K562 treated with DMSO at 1 percent for 12 hours (cell line): Measurements from ENCODE around the gene HOMER2. TPM values are rescaled to one million over a fixed set of nuclear protein-coding genes. Genes with fewer than 3 reads are reported as not detected.

Experiments
- total RNA-seq: library from RNA; unstranded; fragments of 300-600 nt; gene quantifications from 2 replicates; pipeline ENCODE4 v1.2.3, GENCODE V29; 2022; ENCODE audit not compliant: insufficient read depth

The HOMER2 gene
- total RNA-seq = not detected in 2 replicates

DNA sequence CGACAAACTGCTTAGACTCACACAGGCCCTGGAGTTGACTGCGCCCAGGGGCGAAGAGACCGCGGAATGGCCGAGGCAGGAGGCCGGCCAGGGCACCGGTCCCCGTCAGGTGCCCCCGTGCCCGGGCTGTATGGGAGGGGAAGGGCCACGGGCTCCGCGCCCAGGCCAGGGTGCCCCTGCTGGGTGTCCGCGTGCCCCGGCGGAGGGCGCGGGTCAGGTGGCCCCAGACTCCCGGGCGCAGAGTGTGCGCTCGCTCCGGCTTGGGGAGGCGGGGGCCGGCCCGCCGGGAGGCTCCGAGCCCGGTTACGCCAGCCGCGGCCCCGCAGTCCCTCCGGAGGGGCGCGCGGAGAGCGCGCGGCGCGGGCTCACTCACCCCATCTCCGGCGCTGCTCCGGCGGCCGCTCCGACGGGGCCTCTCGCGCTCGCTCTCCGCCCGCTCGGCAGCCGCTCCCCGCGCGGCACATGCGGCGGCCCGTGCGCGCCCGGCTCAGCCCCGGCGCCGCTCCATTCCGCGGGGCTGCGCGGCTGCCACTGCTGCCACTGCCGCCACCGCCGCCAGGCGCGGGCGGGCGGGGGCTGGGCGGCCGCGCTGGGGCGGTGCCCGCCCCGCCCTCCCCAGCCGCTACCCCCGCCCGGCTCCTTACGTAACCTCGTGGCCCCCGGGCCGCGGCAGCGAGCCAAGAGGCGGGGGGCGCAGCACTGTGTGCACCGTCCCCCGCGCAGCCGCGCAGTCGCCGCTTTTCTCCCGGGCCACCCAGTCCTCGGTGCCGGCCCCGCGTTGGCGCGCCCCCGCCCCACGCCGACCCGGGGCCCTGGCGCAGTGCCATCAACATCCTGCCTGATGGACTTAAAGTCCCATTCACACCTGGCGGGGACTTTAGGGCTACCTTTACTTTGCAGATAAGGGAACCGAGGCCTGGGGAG lies at the start of gene HOMER2:
TSS of gene HOMER2 (minus strand) at position 563 of the 924 bp plus-strand sequence. CDS start at position 378, 185 bp downstream.

DNA sequence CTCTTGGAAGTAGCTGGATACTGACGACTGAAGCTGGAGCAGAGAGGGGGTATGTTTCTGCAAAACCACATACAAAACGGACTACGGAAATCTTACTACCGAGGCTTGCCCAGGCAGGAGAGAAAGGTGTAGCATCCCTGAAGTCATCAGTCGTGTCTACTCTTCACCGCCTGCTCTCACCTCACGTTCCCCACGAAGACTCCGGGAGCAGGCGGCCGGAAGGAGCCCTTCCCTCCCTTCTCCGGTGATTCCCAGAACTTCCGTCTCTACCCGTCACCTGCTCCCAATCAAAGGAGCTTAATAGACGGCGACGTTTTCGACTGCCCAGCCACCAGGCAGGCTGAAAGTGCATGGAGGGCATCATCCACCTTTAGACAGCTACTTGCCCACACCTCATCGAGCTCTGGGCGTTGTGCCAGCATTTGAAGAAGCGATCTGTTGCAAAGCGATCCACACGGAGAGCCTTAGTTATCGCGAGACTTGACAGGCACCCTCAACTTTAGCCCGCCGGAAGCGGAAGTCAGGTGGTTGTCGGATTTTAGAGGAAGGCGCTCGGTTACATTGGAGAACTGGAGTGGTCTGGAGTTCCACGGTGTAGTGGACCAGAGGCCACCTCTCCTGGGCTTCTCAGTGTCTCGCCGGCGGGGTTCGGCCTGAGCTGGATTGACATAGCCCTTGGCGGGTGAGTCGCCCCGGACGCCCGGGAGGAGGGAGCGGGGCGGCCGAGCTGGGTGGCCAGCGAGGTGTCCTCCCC lies 33.3 kb upstream of the HOMER2 start, which contains the start of gene RAMAC:
TSS of gene RAMAC (plus strand) at position 523 of the 754 bp plus-strand sequence. CDS start 2,809 bp downstream, outside the sequence.

DNA sequence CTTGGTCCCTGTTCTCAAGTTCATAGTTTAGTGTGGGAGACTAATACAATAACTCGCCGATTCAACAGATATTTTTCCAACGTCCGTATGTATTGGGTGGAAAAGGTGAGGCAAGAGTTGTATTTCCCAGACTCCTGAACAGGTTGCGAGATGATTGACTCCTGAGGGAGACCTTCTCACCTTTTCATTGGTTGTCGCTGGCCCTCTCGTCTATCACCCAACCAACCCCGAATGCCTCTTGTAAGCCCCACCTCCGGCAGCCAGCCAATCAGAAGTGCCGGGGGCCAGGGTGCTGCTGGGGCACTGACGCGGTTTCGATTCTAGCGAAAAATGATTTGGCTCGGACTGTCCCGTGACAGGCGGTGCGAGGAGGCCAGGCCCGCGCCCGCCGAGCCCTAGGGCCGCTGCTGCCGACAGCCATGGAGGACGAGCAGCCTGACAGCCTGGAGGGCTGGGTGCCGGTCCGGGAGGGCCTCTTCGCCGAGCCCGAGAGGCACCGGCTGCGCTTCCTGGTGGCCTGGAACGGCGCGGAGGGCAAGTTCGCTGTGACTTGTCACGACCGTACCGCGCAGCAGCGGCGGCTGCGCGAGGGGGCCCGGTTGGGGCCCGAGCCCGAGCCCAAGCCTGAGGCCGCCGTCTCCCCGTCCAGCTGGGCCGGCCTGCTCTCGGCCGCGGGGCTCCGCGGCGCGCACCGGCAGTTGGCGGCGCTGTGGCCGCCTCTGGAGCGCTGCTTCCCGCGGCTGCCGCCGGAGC lies 143.0 kb downstream of the HOMER2 start, which contains the start of gene WHAMM:
TSS of gene WHAMM (plus strand) at position 321 of the 753 bp plus-strand sequence. CDS start at position 420, 99 bp downstream.

DNA sequence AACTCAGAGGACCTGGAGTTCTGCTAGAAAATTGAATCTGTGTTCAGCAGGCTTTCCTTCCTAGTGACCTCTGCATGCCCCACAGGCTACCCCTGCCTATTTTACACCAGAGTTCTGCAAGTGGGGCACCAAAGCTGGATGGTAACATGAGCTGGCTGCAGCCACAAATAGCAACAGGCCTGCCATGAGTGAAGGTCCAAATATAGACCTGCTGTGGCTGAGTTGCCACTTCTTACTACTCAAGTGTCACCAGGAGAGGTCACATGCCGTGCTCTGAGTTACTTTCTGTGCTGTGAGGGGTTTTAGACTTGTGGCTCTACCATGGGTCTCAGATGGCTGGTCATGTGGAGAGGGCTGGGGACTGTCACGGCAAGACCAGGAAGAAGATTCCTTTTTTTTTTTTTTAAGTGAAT lies 146.5 kb downstream of the HOMER2 start, which contains the start of gene FSD2:
TSS of gene FSD2 (minus strand) at position 76 of the 413 bp plus-strand sequence. CDS start 18,679 bp downstream, outside the sequence.

Other genes with a start within 250 kb of the HOMER2 start
- 0.50 and 1.3 TPM in 2 replicates for gene AP3B2, start 242.8 kb downstream of the HOMER2 start, total RNA-seq
- gene FSD2, start 146.7 kb downstream of the HOMER2 start, total RNA-seq = not detected in 2 replicates
- 3.3 and 8.9 TPM in 2 replicates for gene WHAMM, start 143.1 kb downstream of the HOMER2 start, total RNA-seq
- gene RAMAC, start 33.5 kb upstream of the HOMER2 start, total RNA-seq = 28.4 and 47.1 TPM in 2 replicates
- 12.4 and 30.6 TPM in 2 replicates for gene C15orf40, start 58.9 kb upstream of the HOMER2 start, total RNA-seq
- gene BTBD1, start 114.5 kb upstream of the HOMER2 start, total RNA-seq = 27.9 and 69.7 TPM in 2 replicates
- gene TM6SF1, start 154.9 kb upstream of the HOMER2 start, total RNA-seq = 14.8 and 17.3 TPM in 2 replicates